Colonic mucosa (tissue), 4 donors: ENCODE results near the gene MORC1. TPM values are rescaled to one million over a fixed set of nuclear protein-coding genes. Genes with fewer than 3 reads are reported as not detected.

ENCODE experiments used
- DNase-seq: peaks from one replicate; pipeline ENCODE4 v3.0.0-alpha.2; 2020
- H3K27ac ChIP-seq: fragments of 200-600 bp; one replicate; pipeline ENCODE4 v1.8.0; 2021
- H3K27me3 ChIP-seq: fragments of 200-600 bp; one replicate; pipeline ENCODE4 v1.8.0; 2021
- H3K36me3 ChIP-seq: fragments of 200-600 bp; one replicate; pipeline ENCODE4 v1.8.0; 2021
- H3K4me1 ChIP-seq: fragments of 200-600 bp; one replicate; pipeline ENCODE4 v1.8.0; 2021; ENCODE audit warnings: mild to moderate bottlenecking
- H3K4me3 ChIP-seq: fragments of 200-600 bp; one replicate; pipeline ENCODE4 v1.8.0; 2021
- H3K9ac ChIP-seq, 2 donors: one replicate each; pipeline ENCODE4 v1.7.0; 2013; ENCODE audit warnings: control low read depth in 2 of 2, low read depth in 2 of 2, low read length in 2 of 2
- H3K9me3 ChIP-seq: fragments of 200-600 bp; one replicate; pipeline ENCODE4 v1.8.0; 2021
- CTCF ChIP-seq: fragments of 200-600 bp; IDR thresholded peaks from one replicate; pipeline ENCODE4 v1.8.0; 2022; ENCODE audit warnings: antibody characterized with exemption, mild to moderate bottlenecking
- intact Hi-C: fragments of 100-400 bp; cut with DNase I; formaldehyde crosslinking; loops from one replicate; pipeline ENCODE4 v1.14.1; 2022
- total RNA-seq, 2 donors: library from RNA; stranded (reverse); fragmentation: NEBNext Ultra II Directional in 1 of 2; extraction: Animal tissue kit (Norgen Biotek cat#: 25700) in 1 of 2; gene quantifications; one replicate each; pipeline ENCODE4 v1.2.1, GENCODE V29; 2021
- donor health status: healthy.
- donor health status: DM: no; HTN: no; CAD: no.
- donor health status: DM: no; HTN: no; CAD: no.

The MORC1 gene
- total RNA-seq, 2 donors from 2014 or later, result not detected

GRCh38 chr3:109118584-109118983, 650 bp upstream of the MORC1 start:
- DNase-seq, result no peak
- no peak overlapping the region for H3K4me3 ChIP-seq

GRCh38 chr3:109116031-109116430, 1.9 kb downstream of the MORC1 start:
- no peak overlapping the region for H3K9ac ChIP-seq
- H3K36me3 ChIP-seq, result no peaks in the 10 kb centered on the region
- H3K27me3 ChIP-seq, result no peaks in the 10 kb centered on the region
- H3K9me3 ChIP-seq, result no peaks in the 10 kb centered on the region
- no peak for DNase-seq
- intact Hi-C loops, result no loop called here
- H3K4me1 ChIP-seq, result no peaks in the 10 kb centered on the region
- H3K4me3 ChIP-seq, result no peak overlapping the region
- TF ChIP-seq CTCF, result no peak
- H3K27ac ChIP-seq, result no peak overlapping the region

More at GRCh38 chr3:109118584-109118983, 650 bp upstream of the MORC1 start:
- no peak for TF ChIP-seq CTCF
- Histone ChIP-seq H3K9ac (no peak overlapping the region), H3K36me3 (no peaks in the 10 kb centered on the region), H3K27ac (no peak overlapping the region), H3K27me3 (no peaks in the 10 kb centered on the region), H3K9me3 (no peaks in the 10 kb centered on the region), H3K4me1 (no peaks in the 10 kb centered on the region)
- intact Hi-C loops, result no loop called here

GRCh38 chr3:109115451-109115850, 2.5 kb downstream of the MORC1 start:
- H3K9me3 ChIP-seq, result no peaks in the 10 kb centered on the region
- intact Hi-C loops, result no loop called here
- H3K27ac ChIP-seq, result no peak overlapping the region
- TF ChIP-seq CTCF, result no peak
- DNase-seq, result no peak
- no peak overlapping the region for H3K9ac ChIP-seq
- no peaks in the 10 kb centered on the region for H3K36me3 ChIP-seq
- H3K4me3 ChIP-seq, result no peak overlapping the region
- H3K27me3 ChIP-seq, result no peaks in the 10 kb centered on the region
- H3K4me1 ChIP-seq, result no peaks in the 10 kb centered on the region

GRCh38 chr3:109114746-109115145, 3.2 kb downstream of the MORC1 start:
- intact Hi-C loops, result no loop called here
- no peak for TF ChIP-seq CTCF
- Histone ChIP-seq H3K27ac (no peak overlapping the region), H3K4me3 (no peak overlapping the region), H3K9me3 (no peaks in the 10 kb centered on the region), H3K27me3 (no peaks in the 10 kb centered on the region), H3K9ac (no peak overlapping the region), H3K4me1 (no peaks in the 10 kb centered on the region), H3K36me3 (no peaks in the 10 kb centered on the region)
- no peak for DNase-seq

GRCh38 chr3:109112946-109113760, 4.8 kb downstream of the MORC1 start:
- no peak for TF ChIP-seq CTCF
- DNase-seq, result no peak
- Histone ChIP-seq H3K27me3 (no peaks in the 10 kb centered on the region), H3K9me3 (no peaks in the 10 kb centered on the region), H3K36me3 (no peaks in the 10 kb centered on the region), H3K4me1 (no peaks in the 10 kb centered on the region), H3K27ac (peak overlapping the region; percentile 20), H3K9ac (no peak overlapping the region), H3K4me3 (no peak overlapping the region)
- intact Hi-C loops, result no loop called here
